ENCODE results near the gene XKR3. TPM values are rescaled to one million over a fixed set of nuclear protein-coding genes. Genes with fewer than 3 reads are reported as not detected.
"Not testable (repeated sequence)": the region's sequence is repeated elsewhere in the genome, so short reads cannot be mapped to it uniquely, and the experiment has no call there.

The XKR3 gene
- under 1 TPM in 1 of 2 donors, not detected in 1; 0.14 TPM for total RNA-seq

DNA sequence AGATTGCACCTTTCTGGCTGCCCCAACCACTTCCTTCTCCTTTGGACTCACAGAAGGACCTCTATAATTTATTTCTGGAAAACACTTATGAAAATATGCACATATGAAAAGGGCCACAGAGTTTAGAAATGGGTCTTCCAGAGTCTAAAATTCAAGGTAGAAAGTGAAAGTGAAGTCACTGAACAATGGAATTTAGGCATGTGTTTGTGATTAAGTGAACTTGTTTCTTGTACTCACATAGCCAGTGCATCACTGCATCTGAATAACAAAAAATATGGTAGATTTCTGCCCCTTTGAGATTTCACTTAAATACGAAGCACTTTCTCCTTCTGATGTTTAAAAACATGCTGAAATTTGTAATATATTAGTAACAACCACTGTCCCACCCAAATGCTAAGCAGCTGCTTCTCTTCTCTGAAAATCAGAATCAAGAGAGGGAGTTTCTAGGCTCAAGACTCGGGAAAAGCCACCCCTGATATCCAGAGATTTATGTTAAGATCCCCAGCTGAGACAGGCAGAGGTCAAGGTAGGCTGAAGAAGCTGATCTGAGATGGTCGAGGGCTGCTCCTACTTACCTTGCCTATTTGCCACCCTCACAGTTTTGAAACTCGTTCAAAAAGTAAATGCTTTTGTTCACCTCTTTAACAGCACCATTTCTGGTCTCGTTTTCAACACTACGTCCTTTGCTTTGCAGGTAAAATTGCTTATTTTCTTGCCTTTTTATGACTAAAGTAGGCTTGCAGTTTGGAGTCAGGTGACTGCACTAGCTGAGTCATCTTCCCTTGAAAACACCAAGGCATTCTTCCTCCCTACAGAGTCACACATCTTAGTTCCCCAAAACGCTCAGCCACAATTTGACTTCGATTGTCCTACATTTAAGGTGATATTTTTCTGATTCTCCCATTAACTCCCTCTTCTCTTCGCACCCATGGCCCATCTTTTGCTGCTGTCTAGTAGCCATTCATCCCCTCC lies at the start of gene XKR3:
Gene XKR3, minus strand, starts transcription at position 696 of the 972 bp plus-strand sequence. CDS start 17,338 bp downstream, outside the sequence.
- H3K9me3 Mint-ChIP-seq, result peaks cover 4 to 10% of the 10 kb centered on the region in 2 donors
- ATAC-seq (peak; percentile 75 to 85), DNase-seq (ENCODE audit: low spot score in 2 of 2) (peak in 1 of 2 donors; percentile 7)
- H3K27ac Mint-ChIP-seq, result peak within 1 kb of the TSS; percentile 83 to 87
- H3K36me3 Mint-ChIP-seq, result peaks cover 0 to 11% of the 10 kb centered on the region in 2 donors

DNA sequence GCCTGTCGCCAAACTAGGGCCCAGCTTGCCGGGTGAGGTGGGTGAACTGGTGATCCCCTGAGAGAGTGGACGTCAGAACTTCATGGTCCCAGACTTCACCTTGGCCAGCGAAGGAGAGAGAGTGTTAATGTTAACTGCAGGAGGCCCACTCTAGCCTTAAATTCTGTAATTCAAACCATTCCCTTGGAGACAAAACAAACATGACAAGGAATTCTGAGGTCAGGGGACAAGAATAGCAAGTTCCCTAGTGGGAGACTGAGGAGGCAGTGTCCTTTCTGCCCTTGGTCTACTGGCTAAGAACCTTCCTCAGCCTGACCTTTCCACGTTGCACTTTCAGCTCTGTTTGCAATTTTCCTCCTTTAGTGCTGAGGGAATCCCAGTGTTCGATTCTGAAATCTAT lies 44.4 kb upstream of the XKR3 start:
- H3K27ac Mint-ChIP-seq; H3K9me3 Mint-ChIP-seq; DNase-seq (ENCODE audit: low spot score in 2 of 2); ATAC-seq; H3K36me3 Mint-ChIP-seq: not testable (repeated sequence)

DNA sequence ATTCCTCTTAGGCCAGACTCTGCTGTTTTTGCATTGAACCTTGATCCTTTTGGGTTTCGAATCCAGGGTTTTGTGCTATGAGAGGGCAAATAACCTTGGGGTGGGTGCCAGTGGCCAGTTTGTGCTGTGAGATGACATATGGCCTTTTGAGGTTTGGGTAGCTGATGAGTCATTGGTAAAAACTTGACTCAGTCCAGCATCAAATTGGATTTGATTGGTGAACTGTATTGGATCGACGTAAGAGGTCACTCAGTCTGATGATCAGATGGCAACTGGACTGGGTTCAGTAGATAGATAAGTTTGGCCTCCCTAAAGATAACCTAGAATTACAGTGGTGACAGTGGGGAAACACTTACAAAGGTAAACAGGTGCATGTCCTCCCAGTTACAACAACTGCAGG lies 41.0 kb upstream of the XKR3 start:
- no peaks in the 10 kb centered on the region for H3K9me3 Mint-ChIP-seq
- H3K36me3 Mint-ChIP-seq, result no peaks in the 10 kb centered on the region
- ATAC-seq (no peak), DNase-seq (ENCODE audit: low spot score in 2 of 2) (no peak)
- H3K27ac Mint-ChIP-seq, result no peak overlapping the region

DNA sequence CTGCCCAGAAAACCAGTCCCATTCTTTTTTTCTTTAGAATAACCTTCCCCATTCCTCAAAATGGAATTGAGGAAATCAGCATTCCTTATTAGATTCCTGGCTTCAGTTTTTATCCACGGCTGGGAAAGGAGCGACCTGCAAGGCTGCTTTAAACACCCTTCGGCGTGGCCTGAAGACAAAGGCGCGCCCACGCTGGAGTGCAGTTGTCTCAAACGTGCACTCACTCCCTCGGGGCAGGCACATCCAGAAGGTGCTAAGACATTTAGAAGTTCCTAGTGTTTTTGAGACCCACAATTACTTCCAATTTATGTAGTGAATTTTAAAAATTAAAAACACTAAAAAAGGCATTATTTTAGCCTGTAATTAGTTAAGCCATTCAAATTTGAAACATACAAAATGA lies 31.6 kb upstream of the XKR3 start:
- H3K9me3 Mint-ChIP-seq; DNase-seq (ENCODE audit: low spot score in 2 of 2); H3K27ac Mint-ChIP-seq; H3K36me3 Mint-ChIP-seq; ATAC-seq: not testable (repeated sequence)

DNA sequence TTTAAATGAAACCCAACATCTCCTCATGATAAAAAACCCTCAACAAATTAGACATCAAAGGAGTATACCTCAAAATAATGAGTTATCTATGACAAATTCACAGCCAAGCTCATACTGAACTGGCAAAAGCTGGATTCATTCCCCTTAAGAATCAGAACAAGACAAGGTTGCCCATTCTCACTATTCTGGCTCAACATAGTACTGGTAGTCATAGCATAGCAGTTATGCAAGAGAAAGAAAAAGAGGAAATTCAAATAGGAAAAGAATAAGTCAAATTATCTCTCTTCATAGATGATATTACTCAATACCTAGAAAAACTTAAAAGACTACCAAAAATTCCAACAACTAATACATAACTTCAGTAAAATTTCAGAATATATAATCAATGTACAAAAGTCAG lies 29.4 kb upstream of the XKR3 start:
- Mint-ChIP-seq H3K9me3 (no peaks in the 10 kb centered on the region), H3K36me3 (no peaks in the 10 kb centered on the region), H3K27ac (no peak overlapping the region)
- ATAC-seq (no peak), DNase-seq (ENCODE audit: low spot score in 2 of 2) (no peak)

DNA sequence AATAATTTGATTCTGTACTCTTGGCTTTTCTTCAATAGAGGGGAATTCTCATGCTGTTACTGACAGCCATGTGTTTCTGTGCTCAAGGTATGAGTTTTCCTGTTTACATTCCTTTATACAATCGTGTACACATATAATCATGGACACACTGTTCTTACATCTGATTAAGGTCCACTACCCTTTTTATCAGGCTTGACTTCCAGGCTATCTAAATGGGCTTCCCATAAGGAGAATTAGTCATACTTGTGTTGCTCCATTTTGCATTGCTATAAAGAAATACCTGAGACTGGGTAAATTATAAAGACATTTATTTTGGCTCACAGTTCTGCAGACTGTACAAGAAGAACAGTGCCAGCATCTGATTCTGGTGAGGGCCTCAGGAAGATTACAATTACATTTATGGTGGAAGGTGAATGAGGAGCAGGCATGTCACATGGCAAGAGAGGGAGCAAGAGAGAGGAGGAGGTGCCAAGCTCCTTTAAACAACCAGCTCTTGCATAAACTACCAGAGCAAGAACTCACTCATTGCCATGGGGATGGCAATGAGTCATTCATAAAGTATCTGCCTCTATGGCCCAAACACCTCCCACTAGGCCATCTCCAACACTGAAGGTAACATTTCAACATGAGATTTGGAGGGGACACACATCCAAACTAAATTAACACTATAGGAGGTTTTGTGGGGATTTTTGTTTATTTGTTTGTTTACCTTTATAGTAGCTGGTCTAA lies 26.2 kb upstream of the XKR3 start:
- not testable (repeated sequence) for ATAC-seq; H3K27ac Mint-ChIP-seq; H3K9me3 Mint-ChIP-seq; H3K36me3 Mint-ChIP-seq; DNase-seq (ENCODE audit: low spot score in 2 of 2)

DNA sequence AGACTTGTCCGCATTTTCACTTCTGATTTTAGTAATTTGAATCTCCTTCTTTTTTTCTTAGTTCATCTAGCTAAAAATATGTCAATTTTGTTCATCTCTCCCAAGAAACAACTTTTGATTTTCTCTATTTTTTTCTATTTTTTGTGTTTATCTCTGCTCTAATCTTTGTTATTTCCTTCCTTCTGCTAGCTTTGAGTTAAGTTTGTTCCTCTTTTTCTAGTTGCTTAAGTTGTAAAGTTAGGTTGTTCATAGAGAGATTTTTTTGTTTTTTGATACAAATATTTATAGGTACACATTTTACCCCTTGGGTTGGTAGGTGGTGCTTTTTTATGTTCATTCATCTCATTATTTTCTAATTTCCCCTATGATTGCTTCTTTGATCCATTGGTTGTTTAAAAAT lies 22.1 kb upstream of the XKR3 start:
- Mint-ChIP-seq H3K36me3 (peaks cover 0 to 6% of the 10 kb centered on the region in 2 donors), H3K9me3 (peaks cover 0 to 5% of the 10 kb centered on the region in 2 donors), H3K27ac (no peak overlapping the region)
- ATAC-seq, result no peak
- no peak for DNase-seq (ENCODE audit: low spot score in 2 of 2)

DNA sequence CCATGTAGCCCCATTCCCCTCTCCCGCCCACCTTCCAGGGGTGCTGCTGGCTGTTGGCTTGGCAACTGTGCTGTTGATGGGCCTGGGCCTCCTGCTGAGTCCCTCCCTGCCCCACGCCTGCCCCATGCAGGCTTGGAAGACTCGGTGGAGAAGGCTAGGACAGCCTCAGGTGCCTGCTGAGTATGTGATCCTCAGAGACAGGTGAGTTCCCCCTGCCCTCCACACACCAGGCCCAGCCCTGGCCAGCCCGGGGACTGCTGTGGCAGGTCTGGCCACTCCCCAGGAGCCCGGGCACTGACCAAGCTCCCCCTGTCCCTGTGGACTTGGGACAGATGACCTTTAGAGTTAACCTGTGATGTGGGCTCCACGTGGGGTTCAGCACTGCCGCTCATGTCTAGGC lies 20.7 kb upstream of the XKR3 start:
- H3K36me3 Mint-ChIP-seq, result peaks cover 0 to 6% of the 10 kb centered on the region in 2 donors
- no peak overlapping the region for H3K27ac Mint-ChIP-seq
- peaks cover 0 to 5% of the 10 kb centered on the region in 2 donors for H3K9me3 Mint-ChIP-seq
- ATAC-seq (no peak), DNase-seq (ENCODE audit: low spot score in 2 of 2) (no peak)

DNA sequence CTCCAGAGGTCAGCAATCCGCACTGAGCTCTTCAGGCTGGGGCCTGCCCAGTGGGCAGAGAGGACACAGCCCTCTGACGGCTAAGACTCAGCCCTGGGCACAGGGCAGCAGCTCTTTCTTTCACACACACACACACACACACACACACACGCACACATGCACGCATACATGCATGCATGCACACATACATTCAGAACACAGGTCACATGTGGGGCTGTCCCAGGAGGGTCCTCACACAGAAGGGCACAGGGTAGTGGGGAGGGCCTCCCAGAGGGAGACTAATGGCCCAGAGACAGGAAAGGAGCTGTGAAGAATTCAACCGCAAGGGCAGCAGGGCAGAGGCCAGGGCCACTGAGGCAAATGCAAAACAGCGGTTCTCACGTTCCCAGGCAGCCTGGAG lies 20.3 kb upstream of the XKR3 start:
- Mint-ChIP-seq H3K27ac (no peak overlapping the region), H3K9me3 (peaks cover 0 to 5% of the 10 kb centered on the region in 2 donors), H3K36me3 (peaks cover 0 to 6% of the 10 kb centered on the region in 2 donors)
- ATAC-seq (no peak), DNase-seq (ENCODE audit: low spot score in 2 of 2) (no peak)

DNA sequence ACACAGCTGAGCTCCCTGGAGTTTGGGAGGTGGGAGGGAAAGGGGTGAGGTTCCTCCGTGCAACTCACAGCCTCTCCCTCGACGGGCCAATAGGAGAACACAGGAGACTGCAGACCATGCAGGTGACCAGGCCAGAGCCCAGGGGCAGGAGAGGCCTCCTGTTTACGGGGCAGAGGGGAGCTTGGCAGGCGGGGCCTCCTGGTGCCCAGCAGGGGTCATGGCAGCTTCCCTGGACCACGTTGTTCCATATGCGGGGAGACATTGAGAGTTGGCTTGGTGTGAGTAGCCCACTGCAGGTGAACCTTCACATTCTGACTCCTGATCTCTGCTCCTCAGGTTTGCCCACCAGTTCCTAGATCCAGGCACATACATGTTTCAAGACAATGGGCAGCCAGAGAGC lies 19.3 kb upstream of the XKR3 start:
- Mint-ChIP-seq H3K9me3 (peaks cover 0 to 5% of the 10 kb centered on the region in 2 donors), H3K27ac (no peak overlapping the region), H3K36me3 (peaks cover 0 to 6% of the 10 kb centered on the region in 2 donors)
- no peak for ATAC-seq
- DNase-seq (ENCODE audit: low spot score in 2 of 2), result no peak

DNA sequence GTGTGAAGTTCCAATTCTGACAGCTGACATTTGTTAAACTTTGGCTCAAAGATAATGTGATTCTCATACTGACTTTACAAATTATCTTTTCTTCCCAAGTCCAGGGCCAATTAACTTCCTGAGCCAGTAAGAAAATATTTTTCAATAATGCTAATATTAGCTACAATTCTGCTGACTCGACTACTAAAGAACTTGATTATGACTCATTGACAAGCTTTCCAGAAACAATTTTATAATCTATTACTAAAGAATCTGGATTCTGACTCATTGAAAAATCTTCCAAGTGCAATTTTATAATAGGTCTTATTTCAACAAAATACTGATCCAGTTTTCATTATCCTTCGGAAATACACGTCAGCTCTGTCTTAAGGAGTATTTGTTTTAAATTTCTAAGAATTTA lies 12.9 kb upstream of the XKR3 start:
- no peaks in the 10 kb centered on the region for H3K36me3 Mint-ChIP-seq
- no peaks in the 10 kb centered on the region for H3K9me3 Mint-ChIP-seq

DNA sequence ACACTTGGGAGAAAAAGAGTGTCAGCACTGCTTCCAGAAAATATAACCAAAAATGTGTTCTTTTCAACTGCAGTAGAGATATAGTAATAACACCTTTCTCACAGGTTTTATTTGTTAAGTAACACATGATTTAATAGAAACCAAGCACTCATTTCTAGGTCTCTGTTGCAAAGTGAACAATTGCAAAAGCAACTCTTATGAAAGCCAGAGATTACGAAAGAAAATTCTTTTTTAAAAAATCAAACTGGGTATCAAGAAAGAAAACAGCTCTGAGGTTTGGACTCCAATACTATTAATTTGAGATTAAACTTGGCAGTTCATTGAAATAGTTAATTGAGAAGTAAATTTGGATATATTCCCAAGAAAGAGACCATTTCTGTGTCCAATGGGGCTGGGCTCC lies 9.8 kb upstream of the XKR3 start:
- DNase-seq (ENCODE audit: low spot score in 2 of 2), result no peak
- H3K36me3 Mint-ChIP-seq, result no peaks in the 10 kb centered on the region
- no peak for ATAC-seq
- no peaks in the 10 kb centered on the region for H3K9me3 Mint-ChIP-seq
- no peak overlapping the region for H3K27ac Mint-ChIP-seq

More for the DNA sequence above, 12.9 kb upstream of the XKR3 start:
- no peak overlapping the region for H3K27ac Mint-ChIP-seq
- DNase-seq (ENCODE audit: low spot score in 2 of 2), result no peak
- ATAC-seq, result no peak

DNA sequence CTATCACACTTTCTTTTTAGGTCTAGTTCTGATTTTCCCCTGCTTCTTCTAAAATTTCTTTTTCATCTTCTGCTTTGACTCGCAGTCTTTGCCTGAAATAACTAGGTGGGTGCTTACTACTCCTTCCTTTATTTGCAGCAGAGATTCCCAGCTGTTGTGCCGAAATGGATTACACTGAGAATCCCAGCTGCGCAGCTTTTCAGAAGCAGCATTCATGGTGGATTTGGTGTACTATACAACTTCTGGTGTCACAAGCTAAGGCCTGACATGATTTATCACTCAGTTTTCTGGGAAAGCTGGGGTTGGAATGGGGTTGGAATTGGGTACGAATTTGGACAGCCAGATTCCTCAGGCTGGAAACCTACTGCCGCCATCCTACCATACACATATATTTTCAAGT lies 6.0 kb upstream of the XKR3 start:
- Mint-ChIP-seq H3K36me3 (no peaks in the 10 kb centered on the region), H3K9me3 (no peaks in the 10 kb centered on the region), H3K27ac (no peak overlapping the region)
- no peak for ATAC-seq
- no peak for DNase-seq (ENCODE audit: low spot score in 2 of 2)

DNA sequence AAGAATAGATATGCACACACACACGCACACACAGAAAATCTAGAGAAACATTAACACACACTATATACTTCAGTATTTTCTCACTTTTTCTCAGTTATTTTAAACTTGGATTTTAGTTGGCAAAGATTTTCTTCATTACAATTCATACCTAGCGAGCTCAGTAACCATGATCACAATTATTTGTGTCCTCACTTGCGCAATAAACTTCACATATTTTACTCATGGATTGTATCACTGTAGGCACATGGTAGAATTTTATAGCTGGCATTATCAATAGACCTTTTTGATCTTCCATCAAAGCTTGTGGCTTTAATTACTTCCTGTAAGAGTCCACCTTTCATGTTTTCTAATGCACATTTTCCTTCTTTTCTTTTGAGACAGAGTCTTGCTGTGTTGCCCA lies 4.8 kb upstream of the XKR3 start:
- H3K36me3 Mint-ChIP-seq, result no peaks in the 10 kb centered on the region
- ATAC-seq (no peak), DNase-seq (ENCODE audit: low spot score in 2 of 2) (no peak)
- H3K27ac Mint-ChIP-seq, result no peak overlapping the region
- H3K9me3 Mint-ChIP-seq, result no peaks in the 10 kb centered on the region

DNA sequence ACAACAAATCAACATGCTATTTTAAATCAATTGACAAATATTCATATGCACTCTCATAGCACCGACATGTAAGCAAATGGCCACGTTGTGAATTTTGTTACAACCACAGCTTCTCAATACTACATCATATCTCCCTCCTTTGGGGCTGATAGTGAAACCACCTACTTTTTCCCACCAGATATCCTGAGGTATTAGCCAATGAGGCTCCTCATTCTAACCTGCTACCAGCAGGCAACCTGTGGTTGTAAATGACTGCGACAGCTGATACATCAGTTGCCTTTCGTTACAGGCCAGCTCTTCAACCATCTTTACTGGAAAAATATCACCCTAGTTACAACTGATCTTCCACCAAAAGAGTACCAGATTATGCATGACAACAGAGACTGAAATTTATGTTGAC lies 3.7 kb upstream of the XKR3 start:
- no peak overlapping the region for H3K27ac Mint-ChIP-seq
- peaks cover 0 to 3% of the 10 kb centered on the region in 2 donors for H3K9me3 Mint-ChIP-seq
- DNase-seq (ENCODE audit: low spot score in 2 of 2), result no peak
- peaks cover 0 to 4% of the 10 kb centered on the region in 2 donors for H3K36me3 Mint-ChIP-seq
- ATAC-seq, result peak in 1 of 2 donors; percentile 38

DNA sequence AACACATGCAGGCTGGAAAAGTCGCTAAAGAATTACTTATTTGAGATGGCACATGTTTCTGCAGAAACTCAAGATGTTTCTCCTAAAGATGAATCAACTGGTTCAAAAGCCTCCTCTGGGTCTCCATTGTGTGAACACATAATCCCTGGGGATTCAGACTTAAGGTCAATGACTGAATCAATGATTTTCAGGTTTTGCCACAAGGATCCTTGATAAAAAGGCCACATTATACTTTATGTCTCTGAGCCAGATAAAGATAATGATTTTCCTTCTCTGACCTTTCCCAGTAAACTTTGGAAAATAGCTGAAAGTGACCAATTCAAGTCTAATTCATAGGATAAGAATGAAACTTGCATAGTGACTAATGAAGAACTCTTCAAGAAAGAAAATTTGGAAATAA lies 2.3 kb upstream of the XKR3 start:
- DNase-seq (ENCODE audit: low spot score in 2 of 2), result no peak
- Mint-ChIP-seq H3K36me3 (peaks cover 0 to 11% of the 10 kb centered on the region in 2 donors), H3K9me3 (peaks cover 4 to 10% of the 10 kb centered on the region in 2 donors), H3K27ac (no peak overlapping the region)
- ATAC-seq, result no peak

DNA sequence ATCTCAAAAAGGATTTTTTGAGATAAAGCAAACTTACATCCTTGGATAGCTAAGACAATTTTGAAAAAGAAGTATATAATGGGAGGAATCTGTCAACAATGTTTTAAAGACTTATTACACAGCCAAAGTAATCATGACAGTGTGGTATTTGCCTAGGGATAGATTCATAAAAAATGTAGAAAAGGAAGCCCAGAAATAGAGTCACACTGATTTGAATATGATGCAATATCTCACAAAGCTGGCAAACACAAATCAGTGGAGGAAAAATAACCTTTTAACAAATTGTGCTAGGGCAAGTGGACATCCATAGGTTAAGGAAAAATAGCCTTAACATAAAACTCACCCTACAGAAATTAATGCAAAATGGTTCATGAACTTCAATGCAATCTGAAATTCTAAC lies 6.0 kb downstream of the XKR3 start:
- DNase-seq (ENCODE audit: low spot score in 2 of 2), result no peak
- Mint-ChIP-seq H3K36me3 (peaks cover 4 to 17% of the 10 kb centered on the region in 2 donors), H3K27ac (no peak overlapping the region), H3K9me3 (peaks cover 4 to 10% of the 10 kb centered on the region in 2 donors)
- no peak for ATAC-seq

Measured in activated naive CD4-positive, alpha-beta T cell treated with anti-CD3 and anti-CD28 coated beads, Interleukin-2, amount 50 U/mL, for 72 hours (primary cell).